ENCODE measurements around the gene SIRT1. TPM values are rescaled to one million over a fixed set of nuclear protein-coding genes. Genes with fewer than 3 reads are reported as not detected.
"Not testable (repeated sequence)": the region's sequence is repeated elsewhere in the genome, so short reads cannot be mapped to it uniquely, and the experiment has no call there.

The SIRT1 gene
- total RNA-seq, 1 donor from 2014 or later: 17.3 TPM

DNA sequence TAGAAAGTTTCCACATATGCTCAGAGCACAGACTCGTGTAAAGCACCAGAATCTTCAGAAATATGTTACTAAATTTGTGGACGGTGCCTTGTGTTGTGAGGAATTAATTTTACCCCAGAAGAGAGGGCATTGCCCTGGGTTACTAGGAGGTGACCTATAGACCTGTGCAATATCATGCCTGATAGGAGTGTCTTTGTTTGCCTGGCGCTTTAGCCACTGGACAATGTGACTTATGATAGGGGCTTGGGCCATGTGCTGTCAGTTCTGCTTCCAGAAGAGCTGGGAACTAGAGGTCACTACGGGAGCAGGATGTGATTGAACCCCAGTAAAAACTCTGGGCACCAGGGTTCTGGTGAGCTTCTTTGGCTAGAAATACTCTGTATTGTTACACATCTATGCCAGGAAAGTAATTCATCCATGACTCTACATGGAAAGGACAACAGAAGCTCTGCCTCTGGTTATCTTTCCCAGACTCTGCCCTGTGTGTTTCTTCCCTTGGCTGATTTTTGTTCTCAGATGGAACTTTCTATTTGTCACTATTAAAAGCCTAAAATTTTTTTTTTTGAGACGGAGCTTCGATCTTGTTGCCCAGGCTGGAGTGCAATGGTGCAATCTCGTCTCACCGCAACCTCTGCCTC is 75.5 kb downstream of the SIRT1 start:
- H3K27ac Mint-ChIP-seq (ENCODE audit: unreplicated experiment): no peak overlapping the region
- no peak for DNase-seq (ENCODE audit: low spot score)
- H3K9me3 Mint-ChIP-seq (ENCODE audit: unreplicated experiment): no peaks in the 10 kb centered on the region

DNA sequence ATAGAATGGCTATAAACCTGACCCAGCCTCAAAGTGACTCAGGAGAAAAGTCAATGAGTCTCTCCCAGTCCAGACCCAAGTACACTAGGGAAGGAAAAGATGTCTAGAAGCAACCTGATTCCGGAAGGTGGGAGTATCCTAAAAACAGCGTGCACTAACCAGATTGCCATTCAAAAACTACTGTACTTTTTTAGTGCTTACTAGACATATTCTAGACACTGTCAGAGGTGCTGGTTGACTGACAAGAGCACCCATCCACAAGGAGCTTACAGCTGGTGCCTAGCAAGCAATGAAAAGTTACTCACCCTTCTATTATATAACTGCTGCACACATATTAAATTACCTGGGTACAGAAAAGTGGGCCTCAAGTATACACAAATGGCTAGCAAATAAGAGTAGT is 81.0 kb downstream of the SIRT1 start:
- TF ChIP-seq, protein P1, sequence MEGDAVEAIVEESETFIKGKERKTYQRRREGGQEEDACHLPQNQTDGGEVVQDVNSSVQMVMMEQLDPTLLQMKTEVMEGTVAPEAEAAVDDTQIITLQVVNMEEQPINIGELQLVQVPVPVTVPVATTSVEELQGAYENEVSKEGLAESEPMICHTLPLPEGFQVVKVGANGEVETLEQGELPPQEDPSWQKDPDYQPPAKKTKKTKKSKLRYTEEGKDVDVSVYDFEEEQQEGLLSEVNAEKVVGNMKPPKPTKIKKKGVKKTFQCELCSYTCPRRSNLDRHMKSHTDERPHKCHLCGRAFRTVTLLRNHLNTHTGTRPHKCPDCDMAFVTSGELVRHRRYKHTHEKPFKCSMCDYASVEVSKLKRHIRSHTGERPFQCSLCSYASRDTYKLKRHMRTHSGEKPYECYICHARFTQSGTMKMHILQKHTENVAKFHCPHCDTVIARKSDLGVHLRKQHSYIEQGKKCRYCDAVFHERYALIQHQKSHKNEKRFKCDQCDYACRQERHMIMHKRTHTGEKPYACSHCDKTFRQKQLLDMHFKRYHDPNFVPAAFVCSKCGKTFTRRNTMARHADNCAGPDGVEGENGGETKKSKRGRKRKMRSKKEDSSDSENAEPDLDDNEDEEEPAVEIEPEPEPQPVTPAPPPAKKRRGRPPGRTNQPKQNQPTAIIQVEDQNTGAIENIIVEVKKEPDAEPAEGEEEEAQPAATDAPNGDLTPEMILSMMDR (IDR thresholded peaks at IDR 0.05; ENCODE audit: unreplicated experiment): no peak
- H3K4me3 Mint-ChIP-seq (ENCODE audit: unreplicated experiment): no peak overlapping the region
- no peaks in the 10 kb centered on the region for H3K27me3 Mint-ChIP-seq (ENCODE audit: unreplicated experiment)
- peaks cover 3% of the 10 kb centered on the region for H3K4me1 Mint-ChIP-seq (ENCODE audit: unreplicated experiment)
- peaks cover 21% of the 10 kb centered on the region for H3K36me3 Mint-ChIP-seq (ENCODE audit: low read depth, unreplicated experiment)
- no peaks in the 10 kb centered on the region for H3K9me3 Mint-ChIP-seq (ENCODE audit: unreplicated experiment)
- no peak overlapping the region for H3K27ac Mint-ChIP-seq (ENCODE audit: unreplicated experiment)
- no peak for DNase-seq (ENCODE audit: low spot score)

More for the DNA sequence above, 75.5 kb downstream of the SIRT1 start:
- TF ChIP-seq, protein P1 (IDR thresholded peaks at IDR 0.05; ENCODE audit: unreplicated experiment): no peak
- Mint-ChIP-seq H3K4me1 (ENCODE audit: unreplicated experiment) (no peaks in the 10 kb centered on the region), H3K27me3 (ENCODE audit: unreplicated experiment) (no peaks in the 10 kb centered on the region), H3K36me3 (ENCODE audit: low read depth, unreplicated experiment) (peaks cover 9% of the 10 kb centered on the region), H3K4me3 (ENCODE audit: unreplicated experiment) (no peak overlapping the region)

DNA sequence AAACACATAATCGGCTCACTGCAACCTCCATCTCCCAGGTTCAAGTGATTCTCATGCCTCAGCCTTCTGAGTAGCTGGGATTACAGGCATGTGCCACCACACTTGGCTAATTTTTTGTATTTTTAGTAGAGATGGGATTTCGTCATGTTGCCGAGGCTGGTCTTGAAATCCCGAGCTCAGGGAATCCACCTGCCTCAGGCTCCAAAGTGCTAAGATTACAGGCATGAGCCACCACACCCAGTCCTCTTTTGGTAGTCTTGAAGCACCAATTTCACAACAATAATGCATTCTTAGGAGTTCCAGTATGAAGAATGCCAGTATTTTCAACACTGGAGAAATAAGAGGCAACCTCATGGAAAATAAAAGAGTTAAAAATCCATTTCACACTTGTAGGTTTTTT is 81.6 kb downstream of the SIRT1 start:
- not testable (repeated sequence) for H3K27me3 Mint-ChIP-seq (ENCODE audit: unreplicated experiment); H3K4me3 Mint-ChIP-seq (ENCODE audit: unreplicated experiment); H3K9me3 Mint-ChIP-seq (ENCODE audit: unreplicated experiment); H3K27ac Mint-ChIP-seq (ENCODE audit: unreplicated experiment); DNase-seq (ENCODE audit: low spot score); H3K4me1 Mint-ChIP-seq (ENCODE audit: unreplicated experiment)
- peaks cover 22% of the 10 kb centered on the region for H3K36me3 Mint-ChIP-seq (ENCODE audit: low read depth, unreplicated experiment)

Other genes with a start within 250 kb of the SIRT1 start
- 2.3 TPM for gene CTNNA3, start 188.5 kb upstream of the SIRT1 start, total RNA-seq (ENCODE audit: unreplicated experiment)
- 2.6 TPM for gene DNAJC12, start 46.5 kb upstream of the SIRT1 start, total RNA-seq (ENCODE audit: unreplicated experiment)
- gene HERC4, start 190.6 kb downstream of the SIRT1 start, total RNA-seq (ENCODE audit: unreplicated experiment): 53.4 TPM
- gene MYPN, start 224.8 kb downstream of the SIRT1 start, total RNA-seq (ENCODE audit: unreplicated experiment): not detected

Measured in endothelial cell (in vitro differentiated cells).